ENCODE results near the gene TPCN1. TPM values are rescaled to one million over a fixed set of nuclear protein-coding genes. Genes with fewer than 3 reads are reported as not detected.

Gene TPCN1
- total RNA-seq, 2 experiments from 2014 or later: 47.3 to 49.2 TPM

GRCh38 chr12:113260636-113261300 lies 39.5 kb downstream of the TPCN1 start:
- no peak for DNase-seq
- Mint-ChIP-seq H3K4me1 (ENCODE audit: low read depth) (peaks cover 48% of the 10 kb centered on the region), H3K4me3 (no peak overlapping the region), H3K27me3 (ENCODE audit: low read depth) (no peaks in the 10 kb centered on the region), H3K9me3 (peaks cover 5% of the 10 kb centered on the region), H3K36me3 (ENCODE audit: low read depth) (peaks cover 33% of the 10 kb centered on the region), H3K27ac (no peak overlapping the region)
- CTCF ChIA-PET: interaction anchor here (0.6 to 1.5 kb wide), 7 partner anchors 11 to 210 kb away, joined by 3 to 5 read pairs (median 3); no protein-coding TSS in a partner anchor
- intact Hi-C loops (cut with micrococcal nuclease): loop anchor here (5.0 kb wide), 2 partner anchors 38 to 283 kb away; partner anchors contain the start of genes OAS2 and TPCN1

DNA sequence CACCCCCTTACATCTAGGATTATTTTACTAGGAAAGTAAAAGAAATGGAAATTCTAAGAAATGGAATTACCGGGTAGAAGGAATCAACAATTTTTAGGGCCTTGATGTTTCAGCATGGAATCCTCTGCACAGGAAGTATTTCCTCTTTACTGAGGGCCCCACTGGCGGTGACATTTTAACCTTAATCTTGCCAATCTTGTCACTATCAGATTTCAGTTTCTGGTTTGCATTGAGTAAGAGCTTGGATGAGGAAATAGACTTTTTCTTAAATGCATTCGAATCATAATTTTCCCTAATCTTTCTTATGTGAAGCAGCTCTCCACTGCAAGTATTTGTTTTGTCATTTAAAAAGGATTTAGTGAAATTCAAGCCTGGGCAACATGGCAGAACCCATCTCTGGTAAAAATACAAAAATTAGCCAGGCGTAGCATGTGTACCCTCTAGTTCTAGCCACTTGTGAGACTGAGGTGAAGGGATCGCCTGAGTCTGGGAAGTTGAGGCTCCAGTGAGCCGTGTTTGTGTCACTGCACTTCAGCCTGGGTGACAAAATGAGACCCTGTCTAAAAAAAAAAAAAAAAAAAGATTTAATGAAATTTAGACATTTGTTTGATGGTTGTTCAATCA lies 40.7 kb downstream of the TPCN1 start:
- peak; percentile 79 for DNase-seq
- peak overlapping the region; percentile 18 for H3K4me3 Mint-ChIP-seq
- H3K4me1 Mint-ChIP-seq (ENCODE audit: low read depth): peaks cover 53% of the 10 kb centered on the region
- peak overlapping the region; percentile 79 for H3K27ac Mint-ChIP-seq
- H3K36me3 Mint-ChIP-seq (ENCODE audit: low read depth): peaks cover 41% of the 10 kb centered on the region
- intact Hi-C loops (cut with micrococcal nuclease): loop anchor here (1.0 to 5.0 kb wide), 4 partner anchors 29 to 285 kb away; partner anchors contain the start of genes OAS2 and TPCN1
- H3K27me3 Mint-ChIP-seq (ENCODE audit: low read depth): no peaks in the 10 kb centered on the region
- peaks cover 5% of the 10 kb centered on the region for H3K9me3 Mint-ChIP-seq
- CTCF ChIA-PET: interaction anchor here (0.6 to 1.4 kb wide), 4 partner anchors 12 to 85 kb away, joined by 3 to 4 read pairs (median 3); no protein-coding TSS in a partner anchor

DNA sequence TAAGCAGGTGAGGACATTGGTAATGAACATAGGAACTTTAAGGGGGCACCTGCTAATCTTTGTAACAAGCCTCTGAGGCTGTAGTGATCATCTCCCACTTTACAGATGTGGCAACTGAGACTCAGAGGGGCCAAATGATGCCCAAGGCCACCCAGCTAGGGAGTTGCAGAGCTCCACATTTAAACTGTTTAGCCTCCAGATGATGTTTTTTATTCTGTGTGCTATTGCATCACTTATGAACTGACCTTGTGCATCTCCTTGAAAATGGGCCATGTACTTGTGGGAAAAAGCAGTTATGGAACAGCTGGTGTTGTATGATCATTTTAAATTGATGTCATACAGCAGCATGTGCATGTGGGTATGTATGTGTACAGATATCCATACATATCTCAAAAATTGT lies 41.4 kb downstream of the TPCN1 start:
- Mint-ChIP-seq H3K9me3 (peaks cover 5% of the 10 kb centered on the region), H3K4me3 (no peak overlapping the region), H3K27ac (peak overlapping the region; percentile 79), H3K36me3 (ENCODE audit: low read depth) (peaks cover 47% of the 10 kb centered on the region), H3K4me1 (ENCODE audit: low read depth) (peaks cover 55% of the 10 kb centered on the region), H3K27me3 (ENCODE audit: low read depth) (no peaks in the 10 kb centered on the region)
- CTCF ChIA-PET: no interaction called here
- intact Hi-C loops (cut with micrococcal nuclease): loop anchor here (1.0 to 5.0 kb wide), 4 partner anchors 29 to 285 kb away; partner anchors contain the start of genes OAS2 and TPCN1
- no peak for DNase-seq

GRCh38 chr12:113263431-113263963 lies 42.2 kb downstream of the TPCN1 start:
- intact Hi-C loops (cut with micrococcal nuclease): loop anchor here (2.0 to 5.0 kb wide), 3 partner anchors 41 to 286 kb away; partner anchors contain the start of genes OAS2 and TPCN1
- CTCF ChIA-PET: no interaction called here
- Mint-ChIP-seq H3K27ac (peak overlapping the region; percentile 66), H3K9me3 (peaks cover 5% of the 10 kb centered on the region), H3K4me3 (no peak overlapping the region), H3K36me3 (ENCODE audit: low read depth) (peaks cover 54% of the 10 kb centered on the region), H3K27me3 (ENCODE audit: low read depth) (no peaks in the 10 kb centered on the region), H3K4me1 (ENCODE audit: low read depth) (peaks cover 55% of the 10 kb centered on the region)
- no peak for DNase-seq

- Mint-ChIP-seq H3K36me3 (ENCODE audit: low read depth) (peaks cover 50% of the 10 kb centered on the region), H3K9me3 (peaks cover 5% of the 10 kb centered on the region), H3K27ac (no peak overlapping the region), H3K4me3 (no peak overlapping the region), H3K4me1 (ENCODE audit: low read depth) (peaks cover 42% of the 10 kb centered on the region), H3K27me3 (ENCODE audit: low read depth) (no peaks in the 10 kb centered on the region)
- DNase-seq: no peak
- CTCF ChIA-PET: no interaction called here
- intact Hi-C loops (cut with micrococcal nuclease): no loop called here
Measured at GRCh38 chr12:113266106-113266895, 45.0 kb downstream of the TPCN1 start.

DNA sequence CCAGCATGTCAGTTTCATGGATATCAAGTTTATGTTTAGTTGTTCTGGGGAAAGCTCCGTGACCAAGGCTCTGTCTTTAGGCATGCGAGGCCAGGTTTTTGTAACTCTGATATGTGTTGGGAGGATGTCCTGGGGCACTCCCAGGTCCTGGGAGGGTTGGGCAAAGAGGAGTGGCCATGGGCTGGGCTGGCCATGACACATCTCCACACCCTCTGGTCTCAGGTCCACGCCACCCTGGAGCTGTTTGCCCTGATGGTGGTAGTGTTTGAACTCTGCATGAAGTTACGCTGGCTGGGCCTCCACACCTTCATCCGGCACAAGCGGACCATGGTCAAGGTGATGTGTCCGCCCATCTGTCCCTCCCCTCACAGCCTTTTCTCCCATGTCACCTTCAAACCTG lies 46.4 kb downstream of the TPCN1 start:
- DNase-seq: no peak
- Mint-ChIP-seq H3K4me3 (no peak overlapping the region), H3K4me1 (ENCODE audit: low read depth) (peaks cover 43% of the 10 kb centered on the region), H3K36me3 (ENCODE audit: low read depth) (peaks cover 55% of the 10 kb centered on the region), H3K9me3 (peaks cover 5% of the 10 kb centered on the region), H3K27ac (no peak overlapping the region), H3K27me3 (ENCODE audit: low read depth) (no peaks in the 10 kb centered on the region)
- CTCF ChIA-PET: no interaction called here
- intact Hi-C loops (cut with micrococcal nuclease): no loop called here

DNA sequence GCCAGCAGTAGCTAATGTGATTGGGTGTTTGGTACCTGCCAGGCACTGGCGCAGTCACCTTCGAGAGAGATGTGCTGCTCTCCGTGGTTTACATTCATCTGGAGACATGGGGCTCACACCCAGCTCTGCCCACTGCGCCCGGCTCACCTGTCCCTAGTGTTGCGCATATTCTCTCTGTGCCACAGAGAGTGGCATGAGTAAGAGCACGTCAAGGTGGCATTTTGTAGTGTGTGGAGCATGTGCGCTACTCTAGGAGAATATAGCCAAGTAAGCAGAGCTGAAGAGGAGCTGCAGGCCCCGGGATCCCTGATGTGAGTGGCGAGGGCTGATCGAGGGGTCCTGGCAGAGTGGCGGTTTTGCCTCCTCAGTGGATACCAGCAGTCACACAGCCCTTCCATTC lies 46.9 kb downstream of the TPCN1 start:
- H3K36me3 Mint-ChIP-seq (ENCODE audit: low read depth): peaks cover 55% of the 10 kb centered on the region

GRCh38 chr12:113268621-113269020 lies 47.4 kb downstream of the TPCN1 start:
- CTCF ChIA-PET: interaction anchor here (0.8 kb wide), 1 partner anchor 71 kb away, joined by 4 read pairs; no protein-coding TSS in a partner anchor
- H3K36me3 Mint-ChIP-seq (ENCODE audit: low read depth): peaks cover 53% of the 10 kb centered on the region
- no peak overlapping the region for H3K27ac Mint-ChIP-seq
- intact Hi-C loops (cut with micrococcal nuclease): no loop called here
- H3K27me3 Mint-ChIP-seq (ENCODE audit: low read depth): no peaks in the 10 kb centered on the region
- H3K4me3 Mint-ChIP-seq: no peak overlapping the region
- no peak for DNase-seq
- H3K9me3 Mint-ChIP-seq: peaks cover 5% of the 10 kb centered on the region
- H3K4me1 Mint-ChIP-seq (ENCODE audit: low read depth): peaks cover 36% of the 10 kb centered on the region

More for the DNA sequence above, 46.9 kb downstream of the TPCN1 start:
- no peak overlapping the region for H3K4me3 Mint-ChIP-seq
- no peak overlapping the region for H3K27ac Mint-ChIP-seq
- intact Hi-C loops (cut with micrococcal nuclease): no loop called here
- no peak for DNase-seq
- H3K4me1 Mint-ChIP-seq (ENCODE audit: low read depth): peaks cover 41% of the 10 kb centered on the region
- peaks cover 5% of the 10 kb centered on the region for H3K9me3 Mint-ChIP-seq
- CTCF ChIA-PET: no interaction called here
- H3K27me3 Mint-ChIP-seq (ENCODE audit: low read depth): no peaks in the 10 kb centered on the region

DNA sequence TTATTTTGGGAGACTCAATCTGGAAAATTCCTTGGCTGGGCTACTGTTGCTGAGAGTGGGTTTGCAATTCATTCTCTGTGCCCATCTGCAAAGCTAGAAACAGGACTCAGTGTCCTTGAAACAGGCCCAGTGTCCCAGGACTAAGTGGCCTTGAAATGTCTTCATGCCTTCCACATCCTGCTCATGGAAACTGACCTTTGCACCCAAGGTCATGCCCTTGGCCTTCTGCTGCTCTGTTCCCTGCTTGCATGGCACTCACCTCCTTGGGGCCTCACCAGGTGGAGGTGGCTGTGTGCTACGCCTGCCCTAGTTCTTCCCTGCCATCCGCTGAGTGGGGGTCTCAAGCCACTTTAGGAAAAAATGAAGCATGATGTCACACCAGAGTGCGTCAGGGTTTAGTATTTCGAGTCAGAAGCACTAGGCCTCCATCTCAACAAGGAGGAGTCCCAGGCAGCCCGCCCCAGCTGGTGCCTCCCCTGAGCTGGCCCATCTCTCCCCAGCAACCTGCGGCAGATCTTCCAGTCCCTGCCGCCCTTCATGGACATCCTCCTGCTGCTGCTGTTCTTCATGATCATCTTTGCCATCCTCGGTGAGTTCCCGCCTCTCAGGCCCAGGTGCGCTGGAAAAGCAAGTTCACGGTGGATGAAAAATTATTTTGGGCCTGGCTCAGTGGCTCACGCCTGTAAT lies 48.1 kb downstream of the TPCN1 start:
- Mint-ChIP-seq H3K27me3 (ENCODE audit: low read depth) (no peaks in the 10 kb centered on the region), H3K36me3 (ENCODE audit: low read depth) (peaks cover 45% of the 10 kb centered on the region)

GRCh38 chr12:113270709-113271009 lies 49.4 kb downstream of the TPCN1 start:
- H3K9me3 Mint-ChIP-seq: no peaks in the 10 kb centered on the region
- no peak overlapping the region for H3K4me3 Mint-ChIP-seq
- CTCF ChIA-PET: no interaction called here
- DNase-seq: no peak
- no peak overlapping the region for H3K27ac Mint-ChIP-seq
- no peaks in the 10 kb centered on the region for H3K27me3 Mint-ChIP-seq (ENCODE audit: low read depth)
- peaks cover 45% of the 10 kb centered on the region for H3K36me3 Mint-ChIP-seq (ENCODE audit: low read depth)
- intact Hi-C loops (cut with micrococcal nuclease): no loop called here
- H3K4me1 Mint-ChIP-seq (ENCODE audit: low read depth): peaks cover 24% of the 10 kb centered on the region

More for the DNA sequence above, 48.1 kb downstream of the TPCN1 start:
- CTCF ChIA-PET: interaction anchor here (0.8 kb wide), 1 partner anchor 72 kb away, joined by 4 read pairs; no protein-coding TSS in a partner anchor
- Mint-ChIP-seq H3K9me3 (peaks cover under 1% of the 10 kb centered on the region), H3K4me1 (ENCODE audit: low read depth) (peaks cover 28% of the 10 kb centered on the region), H3K27ac (no peak overlapping the region), H3K4me3 (no peak overlapping the region)
- DNase-seq: no peak
- intact Hi-C loops (cut with micrococcal nuclease): no loop called here

DNA sequence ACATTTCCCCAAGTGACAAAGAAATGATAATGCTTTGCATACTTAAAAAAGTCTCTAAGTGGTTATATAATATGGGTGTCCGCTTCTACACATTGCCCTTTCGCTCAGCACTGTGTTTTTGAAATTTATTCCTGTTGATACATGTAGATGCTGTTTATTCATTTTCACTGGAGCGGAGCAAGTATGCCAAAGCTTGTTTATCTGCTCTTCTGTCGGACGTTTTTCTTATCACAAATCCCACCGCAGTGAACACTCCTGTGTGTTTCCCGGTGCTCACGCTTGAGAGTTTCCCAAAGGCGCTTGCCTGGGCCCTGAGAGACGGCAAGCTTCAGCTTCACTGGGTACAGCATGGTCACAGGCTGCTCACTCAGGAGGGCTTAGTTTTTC lies 50.2 kb downstream of the TPCN1 start:
- DNase-seq: no peak
- peaks cover 21% of the 10 kb centered on the region for H3K4me1 Mint-ChIP-seq (ENCODE audit: low read depth)
- CTCF ChIA-PET: no interaction called here
- no peak overlapping the region for H3K27ac Mint-ChIP-seq
- H3K4me3 Mint-ChIP-seq: no peak overlapping the region
- no peaks in the 10 kb centered on the region for H3K9me3 Mint-ChIP-seq
- no peaks in the 10 kb centered on the region for H3K27me3 Mint-ChIP-seq (ENCODE audit: low read depth)
- intact Hi-C loops (cut with micrococcal nuclease): no loop called here
- peaks cover 39% of the 10 kb centered on the region for H3K36me3 Mint-ChIP-seq (ENCODE audit: low read depth)
